Peyer's patch (tissue), 4 donors: ENCODE results near the gene CR1L. TPM values are rescaled to one million over a fixed set of nuclear protein-coding genes. Genes with fewer than 3 reads are reported as not detected.
"Not testable (repeated sequence)": the region's sequence is repeated elsewhere in the genome, so short reads cannot be mapped to it uniquely, and the experiment has no call there.

Experiments
- DNase-seq, 3 donors: peaks; one replicate each; pipeline ENCODE4 v3.0.0-alpha.2; 2017 to 2019
- H3K27ac ChIP-seq, 4 donors: fragments of 200-600 bp; sonication (generic); one replicate each; pipeline ENCODE4 v1.5.1; 2016 to 2019
- H3K27me3 ChIP-seq, 2 donors: fragments of 200-600 bp; sonication (generic); one replicate each; pipeline ENCODE4 v1.5.1; 2019
- H3K36me3 ChIP-seq, 3 donors: fragments of 200-600 bp; sonication (generic); one replicate each; pipeline ENCODE4 v1.5.1; 2016 to 2019
- H3K4me1 ChIP-seq, 4 donors: fragments of 200-600 bp; sonication (generic); one replicate each; pipeline ENCODE4 v1.5.1; 2016 to 2019
- H3K4me3 ChIP-seq, 4 donors: fragments of 200-600 bp; sonication (generic); 1 replicate in 3 of 4; 2 replicates in 1 of 4; pipeline ENCODE4 v1.5.1; 2016 to 2019; ENCODE audit warnings: mild to moderate bottlenecking in 1 of 4
- H3K9me3 ChIP-seq, 4 donors: fragments of 200-600 bp; sonication (generic); one replicate each; pipeline ENCODE4 v1.5.1; 2016 to 2019; ENCODE audit warnings: mild to moderate bottlenecking in 1 of 4
- POLR2A ChIP-seq, 2 donors: fragments of 450-650 bp; IDR thresholded peaks; one replicate each; pipeline ENCODE4 v1.5.1; 2017; ENCODE audit warnings: antibody characterized with exemption in 2 of 2, mild to moderate bottlenecking in 2 of 2, moderate library complexity in 2 of 2
- total RNA-seq, 4 donors: library from RNA; depleted of rRNA; stranded (reverse); fragments of >200 nt; gene quantifications; one replicate each; pipeline ENCODE4 v1.1.0, GENCODE V29; 2016
- TF ChIP-seq, protein P1 (sequence below), 6 experiments: fragments of 450-650 bp in 4 of 6; fragments of 200-600 bp in 2 of 6; sonication (generic) in 1 of 6; IDR thresholded peaks; one replicate each; pipeline ENCODE4 v1.5.1; 2017 to 2019; ENCODE audit warnings: antibody characterized with exemption in 6 of 6, mild to moderate bottlenecking in 3 of 6, moderate library complexity in 1 of 6

The CR1L gene
- total RNA-seq, 4 donors from 2014 or later, result not detected

DNA sequence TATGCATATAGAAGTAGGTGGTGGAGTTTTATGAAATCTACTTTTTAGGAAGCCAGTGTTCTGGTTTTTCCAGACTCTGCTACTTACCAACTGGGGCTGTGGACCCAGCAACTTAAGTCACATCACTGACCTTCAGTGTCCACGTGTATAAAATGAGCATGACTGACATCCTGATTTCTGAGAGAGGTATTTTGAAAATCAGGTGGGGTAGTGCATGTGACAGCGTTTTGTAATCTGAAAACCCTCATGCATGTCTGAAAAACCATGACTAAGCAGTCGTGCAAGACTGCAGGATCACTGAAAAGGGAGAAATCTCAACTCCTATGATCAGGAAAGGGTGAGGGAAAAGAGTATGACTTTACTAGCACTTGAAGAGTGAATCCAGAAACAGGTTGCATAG is 26.1 kb downstream of the CR1L start:
- H3K36me3 ChIP-seq, result no peaks in the 10 kb centered on the region
- no peak overlapping the region for H3K4me3 ChIP-seq
- H3K4me1 ChIP-seq, result peaks cover 0 to 6% (median 2%) of the 10 kb centered on the region in 4 donors
- no peak overlapping the region for H3K27ac ChIP-seq
- no peaks in the 10 kb centered on the region for H3K9me3 ChIP-seq
- peaks cover 0 to 10% of the 10 kb centered on the region in 2 donors for H3K27me3 ChIP-seq
- TF ChIP-seq, protein P1, sequence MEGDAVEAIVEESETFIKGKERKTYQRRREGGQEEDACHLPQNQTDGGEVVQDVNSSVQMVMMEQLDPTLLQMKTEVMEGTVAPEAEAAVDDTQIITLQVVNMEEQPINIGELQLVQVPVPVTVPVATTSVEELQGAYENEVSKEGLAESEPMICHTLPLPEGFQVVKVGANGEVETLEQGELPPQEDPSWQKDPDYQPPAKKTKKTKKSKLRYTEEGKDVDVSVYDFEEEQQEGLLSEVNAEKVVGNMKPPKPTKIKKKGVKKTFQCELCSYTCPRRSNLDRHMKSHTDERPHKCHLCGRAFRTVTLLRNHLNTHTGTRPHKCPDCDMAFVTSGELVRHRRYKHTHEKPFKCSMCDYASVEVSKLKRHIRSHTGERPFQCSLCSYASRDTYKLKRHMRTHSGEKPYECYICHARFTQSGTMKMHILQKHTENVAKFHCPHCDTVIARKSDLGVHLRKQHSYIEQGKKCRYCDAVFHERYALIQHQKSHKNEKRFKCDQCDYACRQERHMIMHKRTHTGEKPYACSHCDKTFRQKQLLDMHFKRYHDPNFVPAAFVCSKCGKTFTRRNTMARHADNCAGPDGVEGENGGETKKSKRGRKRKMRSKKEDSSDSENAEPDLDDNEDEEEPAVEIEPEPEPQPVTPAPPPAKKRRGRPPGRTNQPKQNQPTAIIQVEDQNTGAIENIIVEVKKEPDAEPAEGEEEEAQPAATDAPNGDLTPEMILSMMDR (IDR thresholded peaks at IDR 0.05), result no peak
- TF ChIP-seq POLR2A (IDR thresholded peaks at IDR 0.05), result no peak
- DNase-seq, result no peak

DNA sequence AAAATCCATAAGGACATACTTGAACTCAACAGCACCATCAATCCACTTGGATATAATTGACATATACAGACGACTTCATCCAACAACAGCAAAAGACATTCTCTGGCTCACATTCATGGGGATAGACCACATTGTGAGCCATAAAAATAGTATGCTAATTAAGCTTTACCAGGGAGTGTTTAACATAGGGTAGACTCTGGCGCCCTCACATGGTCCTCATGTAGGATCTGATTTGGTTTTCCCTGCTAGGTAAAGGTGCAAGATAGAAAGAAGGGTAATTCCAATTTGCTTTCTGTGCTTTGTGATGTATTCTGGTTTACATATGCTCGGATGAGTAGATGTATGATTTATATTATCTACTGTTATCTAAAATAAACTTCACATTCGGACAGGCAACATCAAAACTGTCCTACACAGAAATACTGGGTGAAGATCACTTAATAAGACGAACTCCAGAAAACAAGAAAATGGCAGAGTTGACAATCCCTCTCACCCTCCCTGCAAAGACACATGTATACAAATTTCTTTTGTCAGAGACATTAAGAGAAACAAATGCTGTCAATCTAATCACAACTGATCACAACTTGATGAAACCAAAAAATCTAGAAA is 27.7 kb downstream of the CR1L start:
- Histone ChIP-seq H3K4me3 (no peak overlapping the region), H3K9me3 (no peaks in the 10 kb centered on the region), H3K4me1 (peaks cover 0 to 6% (median 2%) of the 10 kb centered on the region in 4 donors), H3K36me3 (no peaks in the 10 kb centered on the region), H3K27me3 (peaks cover 0 to 10% of the 10 kb centered on the region in 2 donors), H3K27ac (no peak overlapping the region)
- DNase-seq, result peak in 1 of 3 donors; percentile 63
- TF ChIP-seq POLR2A (IDR thresholded peaks at IDR 0.05), result no peak
- TF ChIP-seq, protein P1 (IDR thresholded peaks at IDR 0.05), result peak in 4 of 6 experiments; percentile 27 to 67 (median 60)

DNA sequence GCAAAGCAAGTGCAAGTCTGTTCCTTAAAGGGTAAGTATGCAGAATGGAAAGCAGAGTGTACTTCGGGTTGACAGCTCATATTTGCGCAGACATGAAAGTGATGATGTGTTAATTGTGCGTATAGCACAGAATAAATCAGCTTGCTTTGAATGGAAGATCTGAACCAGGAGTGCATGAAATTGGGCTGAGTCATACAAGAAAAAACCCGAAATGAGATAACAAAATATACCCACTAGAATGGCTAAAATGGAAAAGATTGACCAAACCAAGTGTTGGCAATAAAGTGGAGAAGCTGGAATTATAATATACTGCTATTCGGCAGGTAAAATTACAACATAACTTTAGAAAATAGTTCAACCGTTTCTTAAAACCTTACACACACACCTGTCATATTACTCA is 28.5 kb downstream of the CR1L start:
- Histone ChIP-seq H3K9me3 (no peaks in the 10 kb centered on the region), H3K36me3 (no peaks in the 10 kb centered on the region), H3K4me1 (peaks cover 0 to 6% (median 2%) of the 10 kb centered on the region in 4 donors), H3K27me3 (peaks cover 0 to 10% of the 10 kb centered on the region in 2 donors), H3K27ac (no peak overlapping the region), H3K4me3 (no peak overlapping the region)
- no peak for TF ChIP-seq POLR2A (IDR thresholded peaks at IDR 0.05)
- no peak for DNase-seq

DNA sequence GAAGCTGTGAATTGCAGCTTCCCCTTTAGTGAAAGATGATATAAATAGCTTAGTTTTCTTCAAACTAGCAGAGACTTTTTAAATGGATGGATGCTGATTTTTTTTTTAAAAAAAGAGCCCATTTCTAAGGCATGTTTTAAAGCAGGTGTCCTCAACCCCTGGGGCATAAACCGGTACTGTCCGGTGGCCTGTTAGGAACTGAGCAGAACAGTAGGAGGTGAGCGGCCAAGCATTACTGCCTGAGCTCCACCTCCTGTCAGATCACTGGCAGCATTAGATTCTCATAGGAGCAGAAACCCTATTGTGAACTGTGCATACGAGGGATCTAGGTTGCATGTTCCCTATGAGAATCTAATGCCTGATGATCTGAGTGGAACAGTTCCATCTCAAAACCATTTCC is 31.2 kb downstream of the CR1L start:
- no peak for TF ChIP-seq POLR2A (IDR thresholded peaks at IDR 0.05)
- TF ChIP-seq, protein P1 (IDR thresholded peaks at IDR 0.05), result no peak
- DNase-seq, result no peak
- Histone ChIP-seq H3K4me3 (no peak overlapping the region), H3K36me3 (no peaks in the 10 kb centered on the region), H3K4me1 (no peaks in the 10 kb centered on the region), H3K9me3 (no peaks in the 10 kb centered on the region), H3K27me3 (no peaks in the 10 kb centered on the region), H3K27ac (no peak overlapping the region)

DNA sequence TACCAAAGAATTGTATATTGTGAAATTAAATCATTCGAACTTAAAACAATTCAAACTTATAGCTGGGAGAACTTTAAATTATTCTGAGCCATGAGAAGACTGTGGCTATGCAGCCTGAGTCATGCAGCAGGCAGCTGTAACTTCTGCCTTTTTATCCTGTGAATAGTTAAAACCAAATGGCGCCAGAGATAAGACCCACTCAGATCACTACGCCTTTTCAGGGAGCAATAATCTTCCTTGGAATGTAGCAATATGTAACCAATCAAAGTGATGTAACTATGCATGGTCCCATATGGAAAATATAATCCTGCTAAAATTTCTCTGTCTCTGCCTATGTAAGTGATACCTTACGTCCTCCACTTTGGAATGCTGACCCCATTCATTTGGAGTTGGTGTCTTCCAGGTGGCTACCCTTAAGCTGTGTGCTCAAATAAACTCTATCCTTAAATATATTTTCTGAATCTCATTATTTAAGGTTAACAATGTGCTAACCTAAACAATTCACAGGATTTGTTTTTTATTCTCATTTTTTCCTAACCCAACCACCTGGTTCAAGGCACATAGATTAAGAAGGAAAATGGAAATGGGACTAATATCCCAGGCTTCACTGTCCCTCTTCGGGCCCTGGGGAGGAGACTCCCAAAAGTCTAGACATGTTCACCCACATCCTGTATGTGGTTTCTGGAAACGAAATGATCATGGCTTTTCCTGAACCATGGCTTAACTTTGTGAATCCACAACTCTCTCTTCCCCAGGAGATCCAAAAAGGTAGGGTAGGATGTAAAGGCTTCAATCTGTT is 35.9 kb downstream of the CR1L start:
- DNase-seq, H3K4me3 ChIP-seq, H3K27ac ChIP-seq, H3K27me3 ChIP-seq, H3K9me3 ChIP-seq, H3K4me1 ChIP-seq, H3K36me3 ChIP-seq: not testable (repeated sequence)

DNA sequence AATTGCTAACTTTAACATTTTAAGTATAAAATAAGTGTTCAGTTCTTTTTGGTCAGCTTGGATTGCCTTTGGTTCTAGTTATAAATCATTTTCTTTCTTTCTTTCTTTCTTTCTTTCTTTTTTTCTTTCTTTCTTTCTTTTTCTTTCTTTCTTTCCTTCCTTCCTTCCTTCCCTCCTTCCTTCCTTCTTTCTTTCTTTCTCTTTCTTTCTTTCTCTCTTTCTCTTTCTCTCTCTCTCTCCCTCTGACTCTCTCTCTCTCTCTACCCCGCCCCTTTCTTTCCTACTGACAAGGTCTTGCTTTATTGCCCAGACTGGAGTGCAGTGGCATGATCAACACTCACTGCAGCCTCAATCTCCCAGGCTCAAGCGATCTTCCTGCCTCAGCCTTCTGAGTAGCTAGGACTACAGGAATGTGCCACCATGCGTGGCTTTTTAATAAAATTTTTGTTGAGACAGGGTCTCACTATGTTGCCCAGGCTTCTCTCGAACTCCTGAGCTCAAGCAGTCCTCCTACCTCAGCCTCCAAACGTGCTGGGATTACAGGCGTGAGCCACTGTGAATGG is 38.0 kb downstream of the CR1L start:
- H3K36me3 ChIP-seq, DNase-seq, H3K4me1 ChIP-seq, H3K9me3 ChIP-seq, H3K4me3 ChIP-seq, H3K27ac ChIP-seq, H3K27me3 ChIP-seq: not testable (repeated sequence)

DNA sequence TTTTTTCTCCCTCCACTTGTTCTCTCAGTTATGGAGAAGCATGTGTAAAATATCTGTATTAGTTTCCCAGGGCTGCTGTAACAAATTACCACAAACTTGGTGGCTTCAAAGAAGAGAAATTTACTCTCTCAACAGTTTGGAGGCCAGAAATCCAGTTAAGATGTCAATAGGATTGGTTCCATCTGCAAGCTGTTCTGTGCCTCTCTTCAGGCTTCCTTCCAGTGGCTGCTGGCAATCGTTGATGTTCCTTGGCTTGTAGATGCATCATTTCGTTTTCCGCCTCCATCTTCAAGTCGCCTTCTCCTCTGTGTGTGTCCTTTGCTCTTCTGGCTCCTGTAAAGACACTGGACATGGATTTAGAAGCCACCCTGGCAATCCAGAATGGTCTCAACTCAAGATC is 45.6 kb downstream of the CR1L start:
- not testable (repeated sequence) for H3K27me3 ChIP-seq, DNase-seq, H3K4me1 ChIP-seq, H3K27ac ChIP-seq, H3K4me3 ChIP-seq, H3K9me3 ChIP-seq, H3K36me3 ChIP-seq
